DND-41 (cell line): Measurements from ENCODE around the gene DSCAML1.

Experiments used
- ATAC-seq: fragments of 200-7000 bp; cut with Tn5 transposase; 3 replicates; pipeline ENCODE4 v1.9.1; 2021; ENCODE audit warnings: low read depth; ENCODE audit not compliant: insufficient read depth
- DNase-seq: peaks from one replicate; pipeline ENCODE4 v3.0.0-alpha.2; 2020
- H2AFZ ChIP-seq: 2 replicates; pipeline ENCODE4 v1.6.0; 2012; ENCODE audit warnings: low read depth, low read length
- H3K27ac ChIP-seq: 2 replicates; pipeline ENCODE4 v1.5.1; 2012; ENCODE audit warnings: low read length, inconsistent platforms
- H3K27me3 ChIP-seq: fragments of 200-600 bp; sonication (generic); 2 replicates; pipeline ENCODE4 v1.6.0; 2012; ENCODE audit warnings: low read length, mild to moderate bottlenecking, inconsistent platforms; ENCODE audit not compliant: insufficient read depth, poor library complexity
- H3K36me3 ChIP-seq: 2 replicates; pipeline ENCODE4 v1.5.1; 2012; ENCODE audit warnings: low read length, inconsistent platforms; ENCODE audit not compliant: insufficient read depth
- H3K4me1 ChIP-seq: 2 replicates; pipeline ENCODE4 v1.5.1; 2012; ENCODE audit warnings: mild to moderate bottlenecking, low read length; ENCODE audit not compliant: insufficient read depth
- H3K4me2 ChIP-seq: 2 replicates; pipeline ENCODE4 v1.6.0; 2012; ENCODE audit warnings: mild to moderate bottlenecking, moderate library complexity, low read length, inconsistent platforms; ENCODE audit not compliant: insufficient read depth
- H3K4me3 ChIP-seq, 2 experiments: fragments of 200-600 bp in 1 of 2; shearing (Covaris generic) in 1 of 2; 2 replicates each; pipeline ENCODE4 v1.5.1; 2012 to 2016; ENCODE audit warnings: inconsistent platforms in 2 of 2, low read length in 2 of 2, mild to moderate bottlenecking in 2 of 2, low read depth in 1 of 2, moderate library complexity in 1 of 2
- H3K79me2 ChIP-seq: 2 replicates; pipeline ENCODE4 v1.6.0; 2012; ENCODE audit warnings: low read length, inconsistent platforms; ENCODE audit not compliant: insufficient read depth
- H3K9ac ChIP-seq: 2 replicates; pipeline ENCODE4 v1.6.0; 2012; ENCODE audit warnings: low read depth, mild to moderate bottlenecking, inconsistent platforms, low read length, moderate library complexity
- H3K9me3 ChIP-seq: 2 replicates; pipeline ENCODE4 v1.5.1; 2012; ENCODE audit warnings: low read length, moderate library complexity, mild to moderate bottlenecking, inconsistent platforms; ENCODE audit not compliant: insufficient read depth, severe bottlenecking
- H4K20me1 ChIP-seq: 2 replicates; pipeline ENCODE4 v1.6.0; 2012; ENCODE audit warnings: low read length; ENCODE audit not compliant: insufficient read depth
- EZH2 ChIP-seq: IDR thresholded peaks from 3 replicates; pipeline ENCODE4 v1.6.1; 2012; ENCODE audit warnings: borderline replicate concordance, low read depth, mild to moderate bottlenecking, moderate library complexity, low read length, inconsistent platforms; ENCODE audit not compliant: severe bottlenecking
- TF ChIP-seq, protein P1 (sequence below): IDR thresholded peaks from 2 replicates; pipeline ENCODE4 v1.5.1; 2012; ENCODE audit warnings: borderline replicate concordance, low read length, moderate library complexity, mild to moderate bottlenecking; ENCODE audit not compliant: poor library complexity, severe bottlenecking; ENCODE audit errors: extremely low read depth

Gene DSCAML1

GRCh38 chr11:117575856-117576255 lies 221.2 kb downstream of the DSCAML1 start:
- Histone ChIP-seq H3K27ac (no peak overlapping the region), H3K9me3 (no peaks in the 10 kb centered on the region), H3K9ac (no peak overlapping the region), H3K27me3 (no peaks in the 10 kb centered on the region), H3K36me3 (no peaks in the 10 kb centered on the region), H3K4me3 (no peak overlapping the region), H3K4me2 (no peak overlapping the region), H2AFZ (no peak overlapping the region), H4K20me1 (peaks cover 9% of the 10 kb centered on the region), H3K79me2 (no peaks in the 10 kb centered on the region), H3K4me1 (no peaks in the 10 kb centered on the region)
- no peak for ATAC-seq
- no peak for TF ChIP-seq EZH2
- DNase-seq: no peak

GRCh38 chr11:117574551-117574950 lies 222.5 kb downstream of the DSCAML1 start:
- Histone ChIP-seq H3K4me1 (no peaks in the 10 kb centered on the region), H3K36me3 (no peaks in the 10 kb centered on the region), H4K20me1 (peaks cover 11% of the 10 kb centered on the region), H3K27ac (no peak overlapping the region), H3K27me3 (no peaks in the 10 kb centered on the region), H3K79me2 (no peaks in the 10 kb centered on the region), H2AFZ (no peak overlapping the region), H3K9me3 (no peaks in the 10 kb centered on the region), H3K9ac (no peak overlapping the region), H3K4me2 (no peak overlapping the region), H3K4me3 (no peak overlapping the region)
- DNase-seq: no peak
- TF ChIP-seq, protein P1, sequence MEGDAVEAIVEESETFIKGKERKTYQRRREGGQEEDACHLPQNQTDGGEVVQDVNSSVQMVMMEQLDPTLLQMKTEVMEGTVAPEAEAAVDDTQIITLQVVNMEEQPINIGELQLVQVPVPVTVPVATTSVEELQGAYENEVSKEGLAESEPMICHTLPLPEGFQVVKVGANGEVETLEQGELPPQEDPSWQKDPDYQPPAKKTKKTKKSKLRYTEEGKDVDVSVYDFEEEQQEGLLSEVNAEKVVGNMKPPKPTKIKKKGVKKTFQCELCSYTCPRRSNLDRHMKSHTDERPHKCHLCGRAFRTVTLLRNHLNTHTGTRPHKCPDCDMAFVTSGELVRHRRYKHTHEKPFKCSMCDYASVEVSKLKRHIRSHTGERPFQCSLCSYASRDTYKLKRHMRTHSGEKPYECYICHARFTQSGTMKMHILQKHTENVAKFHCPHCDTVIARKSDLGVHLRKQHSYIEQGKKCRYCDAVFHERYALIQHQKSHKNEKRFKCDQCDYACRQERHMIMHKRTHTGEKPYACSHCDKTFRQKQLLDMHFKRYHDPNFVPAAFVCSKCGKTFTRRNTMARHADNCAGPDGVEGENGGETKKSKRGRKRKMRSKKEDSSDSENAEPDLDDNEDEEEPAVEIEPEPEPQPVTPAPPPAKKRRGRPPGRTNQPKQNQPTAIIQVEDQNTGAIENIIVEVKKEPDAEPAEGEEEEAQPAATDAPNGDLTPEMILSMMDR: no peak
- TF ChIP-seq EZH2: no peak
- ATAC-seq: no peak

- ATAC-seq: no peak
- no peaks in the 10 kb centered on the region for H3K36me3 ChIP-seq
These were observed 223.7 kb downstream of the DSCAML1 start for GRCh38 chr11:117573326-117573725.

DNA sequence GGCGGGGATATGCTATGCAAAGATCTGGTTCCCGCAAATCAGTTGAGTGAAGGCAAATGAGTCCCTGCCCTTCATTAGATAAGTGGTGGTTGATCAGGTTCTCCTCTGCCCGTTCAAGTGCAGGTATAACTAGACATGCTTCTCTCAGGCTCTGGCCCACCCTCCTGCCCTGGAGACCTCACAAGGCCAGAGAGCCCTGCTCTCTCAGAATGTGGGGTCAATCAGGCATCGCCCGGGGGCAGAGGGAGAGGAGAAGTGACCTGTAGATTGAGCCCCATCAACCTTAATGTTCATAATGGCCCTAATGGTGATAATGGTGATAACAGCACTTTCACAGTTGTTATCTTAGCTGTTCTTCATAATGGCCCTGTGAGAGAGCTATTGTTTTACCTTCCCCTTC lies 224.3 kb downstream of the DSCAML1 start:
- no peak overlapping the region for H3K4me3 ChIP-seq
- H3K27ac ChIP-seq: no peak overlapping the region
- DNase-seq: no peak
- no peaks in the 10 kb centered on the region for H3K4me1 ChIP-seq
- no peak overlapping the region for H3K9ac ChIP-seq
- H3K36me3 ChIP-seq: no peaks in the 10 kb centered on the region
- H3K27me3 ChIP-seq: no peaks in the 10 kb centered on the region
- no peak for ATAC-seq
- no peak for TF ChIP-seq EZH2
- TF ChIP-seq, protein P1: no peak
- no peak overlapping the region for H3K4me2 ChIP-seq
- H3K79me2 ChIP-seq: no peaks in the 10 kb centered on the region
- H2AFZ ChIP-seq: no peak overlapping the region
- H3K9me3 ChIP-seq: no peaks in the 10 kb centered on the region
- peaks cover 10% of the 10 kb centered on the region for H4K20me1 ChIP-seq

More at GRCh38 chr11:117573326-117573725, 223.7 kb downstream of the DSCAML1 start:
- Histone ChIP-seq H3K27me3 (no peaks in the 10 kb centered on the region), H3K9ac (no peak overlapping the region), H3K27ac (no peak overlapping the region), H3K4me2 (no peak overlapping the region), H3K9me3 (no peaks in the 10 kb centered on the region), H3K4me1 (no peaks in the 10 kb centered on the region), H3K4me3 (no peak overlapping the region), H3K79me2 (no peaks in the 10 kb centered on the region), H2AFZ (no peak overlapping the region), H4K20me1 (peaks cover 10% of the 10 kb centered on the region)
- TF ChIP-seq, protein P1: no peak
- no peak for TF ChIP-seq EZH2
- DNase-seq: no peak
